NT2/D1 (cell line): ENCODE results near the gene IL17REL.

Source experiments
- DNase-seq: peaks from one replicate; pipeline ENCODE4 v3.0.0-alpha.2; 2011; ENCODE audit warnings: low read depth, low spot score
- H3K27me3 ChIP-seq: 2 replicates; pipeline ENCODE4 v1.6.0; 2011; ENCODE audit warnings: mild to moderate bottlenecking; ENCODE audit not compliant: insufficient read length, insufficient read depth
- H3K36me3 ChIP-seq: 2 replicates; pipeline ENCODE4 v1.6.1; 2011; ENCODE audit warnings: mild to moderate bottlenecking, low read length, mixed read lengths; ENCODE audit not compliant: insufficient read depth, insufficient read length
- H3K4me1 ChIP-seq: 2 replicates; pipeline ENCODE4 v1.5.1; 2011; ENCODE audit not compliant: insufficient read depth, insufficient read length
- H3K4me3 ChIP-seq: 2 replicates; pipeline ENCODE4 v1.5.1; 2011; ENCODE audit warnings: low read depth; ENCODE audit not compliant: insufficient read length
- H3K9ac ChIP-seq: 2 replicates; pipeline ENCODE4 v1.6.0; 2011; ENCODE audit warnings: low read depth; ENCODE audit not compliant: insufficient read length
- H3K9me3 ChIP-seq: 2 replicates; pipeline ENCODE4 v1.5.1; 2011; ENCODE audit warnings: mild to moderate bottlenecking, low read length; ENCODE audit not compliant: insufficient read depth
- SUZ12 ChIP-seq: IDR thresholded peaks from 2 replicates; pipeline ENCODE4 v1.6.1; 2011; ENCODE audit not compliant: insufficient read length, insufficient read depth; ENCODE audit errors: extremely low read depth
- YY1 ChIP-seq: IDR thresholded peaks from 2 replicates; pipeline ENCODE4 v1.6.1; 2011; ENCODE audit not compliant: insufficient read length, insufficient read depth
- ZNF274 ChIP-seq: IDR thresholded peaks from 2 replicates; pipeline ENCODE4 v1.6.1; 2011; ENCODE audit warnings: mild to moderate bottlenecking, low read depth, low read length

The IL17REL gene

DNA sequence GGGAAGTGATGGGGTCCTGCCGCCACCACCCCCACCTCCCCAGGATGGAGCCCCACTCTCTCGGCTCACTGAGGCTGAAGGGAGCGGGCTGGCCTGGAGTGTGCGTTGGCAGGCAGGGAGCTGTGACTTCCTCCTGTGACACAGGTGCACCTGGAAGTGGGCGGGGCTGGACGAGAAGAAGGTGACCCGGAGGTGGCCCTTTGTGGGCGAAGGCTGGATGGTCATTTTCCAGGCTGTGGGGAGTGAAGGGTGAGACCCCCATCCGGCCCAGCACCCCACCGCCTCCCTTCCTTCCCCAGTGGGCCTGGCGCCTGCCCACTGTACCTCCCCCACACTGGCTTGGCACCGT is 15.3 kb downstream of the IL17REL start:
- Histone ChIP-seq H3K4me3 (no peak overlapping the region), H3K9ac (no peak overlapping the region), H3K36me3 (no peaks in the 10 kb centered on the region), H3K27me3 (peaks cover 18% of the 10 kb centered on the region), H3K9me3 (no peaks in the 10 kb centered on the region), H3K4me1 (peaks cover 27% of the 10 kb centered on the region)
- no peak for DNase-seq
- no peak for TF ChIP-seq ZNF274
- TF ChIP-seq YY1: no peak
- no peak for TF ChIP-seq SUZ12

DNA sequence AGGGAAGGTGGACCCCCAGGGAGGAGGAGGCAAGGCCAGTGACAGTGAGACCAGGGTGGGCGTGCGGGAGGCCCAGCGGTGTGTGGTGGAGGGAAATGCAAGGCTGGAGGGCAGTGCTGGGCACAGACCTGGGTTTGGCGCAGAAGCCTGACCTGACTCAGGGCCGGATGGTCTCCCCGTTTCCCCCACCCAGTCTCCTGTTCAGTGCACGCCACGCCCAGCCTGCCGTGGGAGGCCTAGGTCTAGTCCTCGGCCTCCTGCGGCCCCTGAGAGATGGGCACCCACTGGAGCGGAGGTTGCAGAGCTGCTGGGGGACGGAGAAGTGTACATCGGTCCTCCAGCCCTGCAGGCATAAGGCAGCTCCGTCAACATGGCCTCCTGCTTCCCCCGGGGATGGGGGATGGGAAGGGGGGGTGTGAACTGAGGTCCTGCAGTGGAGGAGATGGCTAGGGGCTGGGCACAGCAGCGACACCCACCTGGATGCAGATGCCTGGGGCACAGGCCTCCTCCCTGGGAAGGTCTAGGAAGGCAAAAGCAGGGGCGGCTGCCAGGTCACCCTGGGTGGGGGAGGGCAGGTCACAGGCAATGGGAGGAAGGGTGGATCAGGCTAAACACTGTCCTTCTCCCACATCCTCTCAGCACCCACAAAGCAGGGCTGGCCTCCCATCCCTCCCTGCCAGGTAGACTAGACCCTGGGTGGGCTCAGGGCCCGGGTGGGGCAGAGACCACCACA is 15.9 kb downstream of the IL17REL start:
- Histone ChIP-seq H3K4me1 (peaks cover 24% of the 10 kb centered on the region), H3K36me3 (no peaks in the 10 kb centered on the region), H3K27me3 (peaks cover 18% of the 10 kb centered on the region), H3K4me3 (no peak overlapping the region), H3K9me3 (0 out of 2 replicates have a peak, but pooled peaks cover 2% of the 10 kb centered on the region), H3K9ac (no peak overlapping the region)
- TF ChIP-seq YY1: no peak
- no peak for TF ChIP-seq ZNF274
- no peak for TF ChIP-seq SUZ12
- no peak for DNase-seq

DNA sequence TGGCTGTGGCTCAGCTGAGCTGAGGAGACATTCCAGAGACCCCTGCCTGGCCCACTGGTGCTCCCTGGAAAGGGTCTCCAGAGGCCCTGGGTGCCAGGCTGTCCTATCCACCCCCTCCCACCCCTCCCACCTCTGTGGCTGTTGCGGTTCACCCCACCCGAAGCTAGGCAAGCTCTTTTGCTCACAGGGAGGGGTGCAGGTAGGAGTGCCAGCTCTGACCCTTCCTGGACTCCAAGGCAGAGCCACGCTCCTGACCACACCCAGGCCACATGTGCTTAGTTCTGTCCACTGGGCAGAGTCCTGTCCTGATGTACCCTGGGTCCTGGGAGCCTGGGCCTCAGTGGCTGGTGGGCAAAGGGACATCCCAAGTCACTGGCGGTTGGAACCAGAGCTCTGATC is 16.4 kb downstream of the IL17REL start:
- no peaks in the 10 kb centered on the region for H3K36me3 ChIP-seq
- TF ChIP-seq SUZ12 (no peak), ZNF274 (no peak), YY1 (no peak)
- peaks cover 15% of the 10 kb centered on the region for H3K27me3 ChIP-seq
- no peak overlapping the region for H3K9ac ChIP-seq
- no peak for DNase-seq
- H3K4me3 ChIP-seq: no peak overlapping the region
- 0 out of 2 replicates have a peak, but pooled peaks cover 7% of the 10 kb centered on the region for H3K9me3 ChIP-seq
- peaks cover 20% of the 10 kb centered on the region for H3K4me1 ChIP-seq

DNA sequence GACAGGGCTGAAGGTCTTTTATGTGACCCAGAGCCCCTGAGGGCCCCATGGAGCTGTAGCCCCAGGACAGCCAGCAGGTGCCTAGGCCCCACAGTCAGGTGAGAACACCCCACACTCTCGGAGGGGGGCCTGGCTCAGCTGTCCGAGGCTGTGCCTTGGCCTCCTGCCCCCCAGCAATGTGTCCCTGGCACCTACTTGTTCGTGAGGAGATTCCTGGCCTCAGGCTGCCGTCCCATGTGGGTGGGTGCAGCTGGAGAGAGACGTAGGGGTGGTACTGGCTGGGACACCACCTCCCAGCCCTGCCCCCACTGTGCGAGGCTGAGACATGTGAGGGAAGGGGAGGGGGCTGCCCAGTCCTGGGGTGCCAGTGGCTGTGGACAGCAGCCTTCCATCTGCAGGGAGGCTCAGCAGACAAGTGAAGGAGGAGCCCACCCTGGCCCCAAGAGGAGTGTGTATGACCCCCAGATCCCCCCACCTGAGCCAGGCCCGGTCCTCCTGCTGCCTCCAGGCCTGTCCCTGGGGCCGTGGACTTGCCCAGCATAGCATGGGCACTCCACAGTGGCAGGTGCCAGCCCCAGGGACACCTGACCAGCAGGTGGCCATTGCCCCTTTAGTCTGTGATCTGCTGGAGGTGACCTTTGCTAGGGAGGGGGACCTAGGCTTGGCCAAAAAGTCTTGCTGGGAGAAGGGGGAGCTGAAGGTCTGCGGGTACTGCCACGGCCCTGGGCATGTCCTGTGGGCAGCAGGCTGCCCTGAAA is 17.0 kb downstream of the IL17REL start:
- no peak for DNase-seq
- H3K9ac ChIP-seq: no peak overlapping the region
- H3K27me3 ChIP-seq: peaks cover 9% of the 10 kb centered on the region
- peaks cover 17% of the 10 kb centered on the region for H3K4me1 ChIP-seq
- H3K36me3 ChIP-seq: no peaks in the 10 kb centered on the region
- TF ChIP-seq ZNF274: no peak
- no peak for TF ChIP-seq YY1
- no peak for TF ChIP-seq SUZ12
- no peak overlapping the region for H3K4me3 ChIP-seq
- peaks cover 13% of the 10 kb centered on the region; the same call in 1 of the 2 replicates for H3K9me3 ChIP-seq

- H3K9me3 ChIP-seq: peaks cover 18% of the 10 kb centered on the region; the same call in 1 of the 2 replicates
- no peak overlapping the region for H3K4me3 ChIP-seq
- TF ChIP-seq YY1: no peak
- no peak for TF ChIP-seq SUZ12
- no peak for TF ChIP-seq ZNF274
Observed at GRCh38 chr22:49995041-49995360, 17.6 kb downstream of the IL17REL start.

GRCh38 chr22:49994361-49995040 is 18.1 kb downstream of the IL17REL start:
- Histone ChIP-seq H3K9ac (no peak overlapping the region), H3K4me3 (no peak overlapping the region), H3K4me1 (peaks cover 10% of the 10 kb centered on the region), H3K9me3 (peaks cover 19% of the 10 kb centered on the region; the same call in 1 of the 2 replicates), H3K36me3 (no peaks in the 10 kb centered on the region), H3K27me3 (no peaks in the 10 kb centered on the region)
- TF ChIP-seq YY1 (no peak), ZNF274 (no peak), SUZ12 (no peak)
- no peak for DNase-seq

More at GRCh38 chr22:49995041-49995360, 17.6 kb downstream of the IL17REL start:
- Histone ChIP-seq H3K4me1 (peaks cover 11% of the 10 kb centered on the region), H3K9ac (no peak overlapping the region), H3K36me3 (no peaks in the 10 kb centered on the region), H3K27me3 (peaks cover 4% of the 10 kb centered on the region)
- no peak for DNase-seq
